ENCODE results near the gene SLC12A7.

DNA sequence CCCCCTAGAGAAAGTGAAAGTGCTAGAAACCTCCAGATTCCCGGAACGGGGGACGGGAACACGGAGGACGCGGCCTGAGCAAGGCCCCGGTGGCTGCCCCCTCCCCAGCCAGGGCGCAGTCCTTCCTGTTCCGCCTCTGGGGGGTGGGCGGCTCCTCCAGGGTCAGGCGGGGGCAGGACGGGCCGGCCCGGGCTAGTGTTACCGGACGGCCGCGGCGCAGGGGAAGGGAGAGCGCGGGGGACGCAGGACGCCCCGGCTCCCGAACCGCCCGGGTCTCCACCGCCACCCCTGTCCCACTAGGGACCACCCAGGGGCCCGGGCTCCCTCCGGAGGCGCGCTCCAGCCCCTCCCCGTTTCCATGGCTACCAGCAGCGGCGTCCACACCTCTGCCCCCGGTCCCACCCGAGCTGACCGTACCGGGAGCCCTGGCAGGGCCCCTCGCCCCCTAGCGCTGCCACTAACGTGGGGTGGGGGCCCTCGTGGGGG is 579 bp downstream of the SLC12A7 start:
- TF ChIP-seq, protein P1, sequence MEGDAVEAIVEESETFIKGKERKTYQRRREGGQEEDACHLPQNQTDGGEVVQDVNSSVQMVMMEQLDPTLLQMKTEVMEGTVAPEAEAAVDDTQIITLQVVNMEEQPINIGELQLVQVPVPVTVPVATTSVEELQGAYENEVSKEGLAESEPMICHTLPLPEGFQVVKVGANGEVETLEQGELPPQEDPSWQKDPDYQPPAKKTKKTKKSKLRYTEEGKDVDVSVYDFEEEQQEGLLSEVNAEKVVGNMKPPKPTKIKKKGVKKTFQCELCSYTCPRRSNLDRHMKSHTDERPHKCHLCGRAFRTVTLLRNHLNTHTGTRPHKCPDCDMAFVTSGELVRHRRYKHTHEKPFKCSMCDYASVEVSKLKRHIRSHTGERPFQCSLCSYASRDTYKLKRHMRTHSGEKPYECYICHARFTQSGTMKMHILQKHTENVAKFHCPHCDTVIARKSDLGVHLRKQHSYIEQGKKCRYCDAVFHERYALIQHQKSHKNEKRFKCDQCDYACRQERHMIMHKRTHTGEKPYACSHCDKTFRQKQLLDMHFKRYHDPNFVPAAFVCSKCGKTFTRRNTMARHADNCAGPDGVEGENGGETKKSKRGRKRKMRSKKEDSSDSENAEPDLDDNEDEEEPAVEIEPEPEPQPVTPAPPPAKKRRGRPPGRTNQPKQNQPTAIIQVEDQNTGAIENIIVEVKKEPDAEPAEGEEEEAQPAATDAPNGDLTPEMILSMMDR (conservative IDR thresholded peaks at IDR 0.05; ENCODE audit: low read depth, low read length): no peak
- no peak for TF ChIP-seq EZH2 (IDR thresholded peaks at IDR 0.05; ENCODE audit: low read length, unreplicated experiment)

Data from PC-3 (cell line).